ENCODE results near the gene DHX15.

Gene DHX15

GRCh38 chr4:24584211-24584850, at the start of gene DHX15:
Gene DHX15, minus strand, starts transcription at chr4:24584554. Its CDS starts 161 bp downstream, at chr4:24584393.
- no peak for TF ChIP-seq CTCF (IDR thresholded peaks at IDR 0.05; ENCODE audit: low read depth, low read length)
- peak within 1 kb of the TSS; percentile 79 to 97 for H3K4me3 ChIP-seq (replicated peaks in 1 of 2; ENCODE audit: low read depth in 2 of 2, low read length in 2 of 2)
- peak; percentile 98 for DNase-seq (ENCODE audit: low read depth in 2 of 2)

- no peak for TF ChIP-seq CTCF (IDR thresholded peaks at IDR 0.05; ENCODE audit: low read depth, low read length)
- H3K4me3 ChIP-seq (replicated peaks in 1 of 2; ENCODE audit: low read depth in 2 of 2, low read length in 2 of 2): no peak overlapping the region
- DNase-seq (ENCODE audit: low read depth in 2 of 2): no peak
Observed at GRCh38 chr4:24632011-24632410, 47.7 kb upstream of the DHX15 start.

- no peak for TF ChIP-seq CTCF (IDR thresholded peaks at IDR 0.05; ENCODE audit: low read depth, low read length)
- H3K4me3 ChIP-seq (replicated peaks in 1 of 2; ENCODE audit: low read depth in 2 of 2, low read length in 2 of 2): no peak overlapping the region
Observed at GRCh38 chr4:24630937-24631336, 46.6 kb upstream of the DHX15 start.

GRCh38 chr4:24625091-24625490, 40.7 kb upstream of the DHX15 start:
- no peak for DNase-seq (ENCODE audit: low read depth in 2 of 2)
- no peak overlapping the region for H3K4me3 ChIP-seq (replicated peaks in 1 of 2; ENCODE audit: low read depth in 2 of 2, low read length in 2 of 2)
- no peak for TF ChIP-seq CTCF (IDR thresholded peaks at IDR 0.05; ENCODE audit: low read depth, low read length)

More at GRCh38 chr4:24630937-24631336, 46.6 kb upstream of the DHX15 start:
- DNase-seq (ENCODE audit: low read depth in 2 of 2): peak; percentile 80 to 93

GRCh38 chr4:24624381-24624780, 40.0 kb upstream of the DHX15 start:
- DNase-seq (ENCODE audit: low read depth in 2 of 2): no peak
- H3K4me3 ChIP-seq (replicated peaks in 1 of 2; ENCODE audit: low read depth in 2 of 2, low read length in 2 of 2): no peak overlapping the region
- no peak for TF ChIP-seq CTCF (IDR thresholded peaks at IDR 0.05; ENCODE audit: low read depth, low read length)

GRCh38 chr4:24622146-24622834, 37.9 kb upstream of the DHX15 start:
- no peak for DNase-seq (ENCODE audit: low read depth in 2 of 2)
- TF ChIP-seq CTCF (IDR thresholded peaks at IDR 0.05; ENCODE audit: low read depth, low read length): no peak
- no peak overlapping the region for H3K4me3 ChIP-seq (replicated peaks in 1 of 2; ENCODE audit: low read depth in 2 of 2, low read length in 2 of 2)

Measured in cardiac fibroblast (primary cell).